H1 (cell line): ENCODE measurements around the gene REEP2. TPM values are rescaled to one million over a fixed set of nuclear protein-coding genes. Genes with fewer than 3 reads are reported as not detected.

Source experiments
- CTCF ChIA-PET: fragments of 300-600 bp; sonication (Branson Sonifier 250); formaldehyde crosslinking; loops from one replicate; lab custom pipeline; 2021; ENCODE audit not compliant: partially characterized antibody; lab: Charles Lee
- POLR2A ChIA-PET: fragments of 300-600 bp; sonication (Branson Sonifier 250); formaldehyde crosslinking; loops from one replicate; lab custom pipeline; 2021; ENCODE audit warnings: inconsistent platforms; ENCODE audit not compliant: partially characterized antibody; lab: Charles Lee
- DNase-seq, 2 experiments: peaks; one replicate each; pipeline versions ENCODE4 v3.0.0 to v3.0.0-alpha.2; 2010 to 2022; ENCODE audit warnings: low spot score in 2 of 2, low read depth in 1 of 2, mixed read lengths in 1 of 2
- FAIRE-seq: peaks from 2 replicates; lab custom pipeline; 2011; peaks lifted over from hg19 to GRCh38; lab: Jason Lieb, UNC
- H2AFZ ChIP-seq: 2 replicates; pipeline ENCODE4 v1.8.1; 2012; ENCODE audit warnings: low read length, inconsistent platforms
- H2AK5ac ChIP-seq: 2 replicates; pipeline ENCODE4 v1.6.1; 2013; ENCODE audit warnings: low read depth, low read length
- H2BK120ac ChIP-seq: replicated peaks from 2 replicates; pipeline ENCODE3; 2013; ENCODE audit warnings: low read depth, low read length, inconsistent platforms
- H2BK12ac ChIP-seq: 2 replicates; pipeline ENCODE4 v1.6.1; 2013; ENCODE audit warnings: low read depth, low read length
- H2BK15ac ChIP-seq: 2 replicates; pipeline ENCODE4 v1.6.1; 2013; ENCODE audit warnings: low read length
- H2BK20ac ChIP-seq: 2 replicates; pipeline ENCODE4 v1.6.1; 2013; ENCODE audit warnings: low read length
- H2BK5ac ChIP-seq: 2 replicates; pipeline ENCODE4 v1.6.1; 2013; ENCODE audit warnings: low read depth, low read length
- H3K14ac ChIP-seq: 2 replicates; pipeline ENCODE4 v1.6.1; 2013; ENCODE audit warnings: inconsistent platforms; ENCODE audit not compliant: insufficient read length
- H3K18ac ChIP-seq: 2 replicates; pipeline ENCODE4 v1.6.1; 2013; ENCODE audit warnings: low read length; ENCODE audit errors: extremely low read depth
- H3K23ac ChIP-seq: 2 replicates; pipeline ENCODE4 v1.6.1; 2013; ENCODE audit warnings: inconsistent platforms; ENCODE audit not compliant: insufficient read length
- H3K23me2 ChIP-seq: 2 replicates; pipeline ENCODE4 v1.6.1; 2013; ENCODE audit warnings: low read depth, low read length
- H3K27ac ChIP-seq: 2 replicates; pipeline ENCODE4 v1.6.1; 2011; ENCODE audit warnings: low read depth, low read length, inconsistent platforms
- H3K27me3 ChIP-seq, 4 experiments: replicated peaks in 1 of 4; 1 replicate in 1 of 4; 2 replicates in 3 of 4; pipeline versions ENCODE4 v1.6.1 to v1.8.1; 2011 to 2013; ENCODE audit warnings: low read length in 3 of 4, mild to moderate bottlenecking in 3 of 4, inconsistent platforms in 2 of 4, mixed read lengths in 2 of 4, moderate library complexity in 1 of 4; ENCODE audit not compliant: control insufficient read depth in 3 of 4, insufficient read depth in 3 of 4; ENCODE audit errors: extremely low read depth in 1 of 4
- H3K36me3 ChIP-seq, 4 experiments: 2 replicates each; pipeline versions ENCODE4 v1.6.1 to v1.8.1; 2011 to 2013; ENCODE audit warnings: mild to moderate bottlenecking in 4 of 4, low read length in 3 of 4, moderate library complexity in 2 of 4, control low read depth in 1 of 4, inconsistent platforms in 1 of 4; ENCODE audit not compliant: insufficient read depth in 4 of 4, control insufficient read depth in 2 of 4
- H3K4ac ChIP-seq: replicated peaks from 2 replicates; pipeline ENCODE3; 2013; ENCODE audit warnings: low read length, low read depth, mixed read lengths, inconsistent platforms; ENCODE audit not compliant: insufficient read length
- H3K4me1 ChIP-seq, 4 experiments: replicated peaks in 1 of 4; 1 replicate in 1 of 4; 2 replicates in 3 of 4; pipeline versions ENCODE4 v1.6.1 to v1.8.1; 2011 to 2013; ENCODE audit warnings: low read length in 3 of 4, inconsistent platforms in 2 of 4, mixed read lengths in 1 of 4; ENCODE audit not compliant: insufficient read depth in 4 of 4, control insufficient read depth in 3 of 4
- H3K4me2 ChIP-seq, 2 experiments: 2 replicates each; pipeline versions ENCODE4 v1.6.1 to v1.8.1; 2011 to 2013; ENCODE audit warnings: low read depth in 2 of 2, low read length in 2 of 2, control low read depth in 1 of 2, inconsistent platforms in 1 of 2, mild to moderate bottlenecking in 1 of 2; ENCODE audit not compliant: insufficient read depth in 1 of 2
- H3K4me3 ChIP-seq, 4 experiments: fragments of 200-600, 300-600 bp in 1 of 4; sonication (generic), shearing (Covaris generic), sonication (Bioruptor Twin) in 1 of 4; 2 replicates each; pipeline versions ENCODE4 v1.5.1 to v1.8.1; 2011 to 2016; ENCODE audit warnings: low read length in 4 of 4, low read depth in 3 of 4, control low read depth in 2 of 4, inconsistent platforms in 2 of 4, mild to moderate bottlenecking in 2 of 4, mixed read lengths in 1 of 4, moderate library complexity in 1 of 4; ENCODE audit not compliant: insufficient read depth in 2 of 4; ENCODE audit errors: extremely low read depth in 1 of 4
- H3K56ac ChIP-seq: replicated peaks from 2 replicates; pipeline ENCODE3; 2013; ENCODE audit warnings: low read depth, mild to moderate bottlenecking, mixed read lengths, low read length, inconsistent platforms; ENCODE audit not compliant: insufficient read length
- H3K79me1 ChIP-seq: 2 replicates; pipeline ENCODE4 v1.6.1; 2013; ENCODE audit warnings: low read depth, low read length, control low read depth
- H3K79me2 ChIP-seq, 2 experiments: 2 replicates each; pipeline versions ENCODE4 v1.6.1 to v1.8.1; 2012 to 2013; ENCODE audit warnings: low read length in 2 of 2, mild to moderate bottlenecking in 2 of 2, inconsistent platforms in 1 of 2; ENCODE audit not compliant: insufficient read depth in 2 of 2, control insufficient read depth in 1 of 2
- H3K9ac ChIP-seq, 4 experiments: replicated peaks in 1 of 4; 1 replicate in 1 of 4; 2 replicates in 3 of 4; pipeline versions ENCODE4 v1.6.1 to v1.8.1; 2011 to 2013; ENCODE audit warnings: low read depth in 3 of 4, low read length in 3 of 4, control low read depth in 2 of 4, mild to moderate bottlenecking in 2 of 4, moderate library complexity in 2 of 4, inconsistent platforms in 1 of 4; ENCODE audit errors: extremely low read depth in 1 of 4
- H3K9me3 ChIP-seq, 2 experiments: 2 replicates each; pipeline versions ENCODE4 v1.6.1 to v1.8.1; 2012 to 2013; ENCODE audit warnings: mild to moderate bottlenecking in 2 of 2, moderate library complexity in 2 of 2, control low read depth in 1 of 2, inconsistent platforms in 1 of 2, low read depth in 1 of 2, low read length in 1 of 2, mixed read lengths in 1 of 2; ENCODE audit not compliant: insufficient read depth in 2 of 2
- H4K20me1 ChIP-seq, 2 experiments: replicated peaks in 1 of 2; 2 replicates each; pipeline versions ENCODE3 to v1.8.1; 2011 to 2013; ENCODE audit warnings: inconsistent platforms in 2 of 2, low read length in 2 of 2, mild to moderate bottlenecking in 1 of 2; ENCODE audit not compliant: insufficient read depth in 2 of 2, control insufficient read depth in 1 of 2
- H4K5ac ChIP-seq: 2 replicates; pipeline ENCODE4 v1.6.1; 2013; ENCODE audit warnings: low read length, low read depth, mixed read lengths, inconsistent platforms; ENCODE audit not compliant: insufficient read length
- H4K8ac ChIP-seq: 2 replicates; pipeline ENCODE4 v1.8.0; 2013; ENCODE audit warnings: mild to moderate bottlenecking, moderate library complexity, low read length, inconsistent platforms; ENCODE audit not compliant: insufficient read depth; ENCODE audit errors: extremely low read depth
- H4K91ac ChIP-seq: replicated peaks from 2 replicates; pipeline ENCODE3; 2013; ENCODE audit warnings: low read length, mixed read lengths, inconsistent platforms; ENCODE audit not compliant: insufficient read length
- ATF2 ChIP-seq: IDR thresholded peaks from 2 replicates; pipeline ENCODE4 v1.6.1; 2012; ENCODE audit warnings: low read length, inconsistent platforms
- CBX8 ChIP-seq: fragments of 300-800, 300-1000 bp; sonication (generic); IDR thresholded peaks from 2 replicates; pipeline ENCODE4 v1.7.1; 2016; ENCODE audit warnings: low read depth, low read length, borderline replicate concordance
- EZH2 ChIP-seq: fragments of 200-600 bp; sonication (generic); IDR thresholded peaks from 2 replicates; pipeline ENCODE4 v1.7.1; 2012; ENCODE audit warnings: low read depth, mild to moderate bottlenecking, moderate library complexity, low read length, inconsistent platforms; ENCODE audit not compliant: severe bottlenecking
- MAFK ChIP-seq: IDR thresholded peaks from 2 replicates; pipeline ENCODE4 v1.6.1; 2012; ENCODE audit warnings: low read depth, mild to moderate bottlenecking, improper control_type of control experiment, low read length
- NANOG ChIP-seq: IDR thresholded peaks from 2 replicates; pipeline ENCODE4 v1.6.1; 2011; ENCODE audit warnings: low read length, low read depth, mild to moderate bottlenecking, inconsistent platforms; ENCODE audit not compliant: insufficient read depth, poor library complexity, severe bottlenecking
- RAD21 ChIP-seq, 2 experiments: IDR thresholded peaks in 1 of 2; conservative IDR thresholded peaks in 1 of 2; 2 replicates each; pipeline ENCODE4 v1.6.1; 2011; ENCODE audit warnings: low read depth in 2 of 2, low read length in 2 of 2, improper control_type of control experiment in 1 of 2, inconsistent platforms in 1 of 2, mild to moderate bottlenecking in 1 of 2, moderate library complexity in 1 of 2
- RNF2 ChIP-seq: fragments of 200-900, 300-1000 bp; sonication (generic); IDR thresholded peaks from 2 replicates; pipeline ENCODE4 v1.7.1; 2016; ENCODE audit warnings: borderline replicate concordance, low read depth, mild to moderate bottlenecking, antibody characterized with exemption, low read length; ENCODE audit not compliant: poor library complexity, severe bottlenecking; ENCODE audit errors: missing control alignments
- TAF7 ChIP-seq: optimal IDR thresholded peaks from 2 replicates; pipeline ENCODE3; 2011; ENCODE audit warnings: low read depth, mild to moderate bottlenecking, inconsistent platforms, low read length, moderate library complexity, borderline replicate concordance
- TBP ChIP-seq: IDR thresholded peaks from 2 replicates; pipeline ENCODE4 v1.6.1; 2011; ENCODE audit warnings: low read depth, low read length, improper control_type of control experiment
- WGBS, 2 experiments: shearing (Covaris generic) in 1 of 2; methylation state at CpG; one replicate each; pipeline versions ENCODE4 v1.1.6 to v1.1.7; 2013 to 2015; ENCODE audit warnings: low lambda C conversion rate in 2 of 2, mixed read lengths in 2 of 2, inconsistent platforms in 1 of 2, low coverage in 1 of 2, missing lambda C conversion rate in 1 of 2; ENCODE audit not compliant: insufficient replicate concordance in 2 of 2, insufficient coverage in 1 of 2, insufficient read length in 1 of 2; ENCODE audit errors: extremely low coverage in 1 of 2, missing lambda C conversion rate in 1 of 2; 5-methylcytosine and 5-hydroxymethylcytosine counted together
- polyA plus RNA-seq, 7 experiments: library from polyadenylated mRNA; depleted of rRNA in 3 of 7; stranded (reverse) in 5 of 7; unstranded in 2 of 7; fragments of >200 nt in 5 of 7; fragments of 200-250 nt in 2 of 7; gene quantifications; 1 replicate in 5 of 7; 2 replicates in 1 of 7; 4 replicates in 1 of 7; pipeline versions ENCODE4 v1.2.1 to v1.2.3, GENCODE V29; 2011 to 2013; ENCODE audit warnings: missing spikeins in 2 of 7, mixed read lengths in 2 of 7
- total RNA-seq: library from RNA; stranded (reverse); fragmentation: NEBNext Ultra II Directional; extraction: Animal tissue kit (Norgen Biotek cat#: 25700); gene quantifications from 2 replicates; pipeline ENCODE4 v1.2.1, GENCODE V29; 2021

REEP2 gene
- total and polyA plus RNA-seq, 2 of the 8 experiments (the other 6 are each of a cell fraction or from before 2014, with no cell fraction given): 26.5 to 40.2 TPM

- Histone ChIP-seq H3K27ac (no peak overlapping the region), H3K4ac (no peak overlapping the region), H2BK120ac (no peak overlapping the region), H3K4me2 (no peak overlapping the region), H3K23ac (no peak overlapping the region), H3K23me2 (no peaks in the 10 kb centered on the region), H4K8ac (no peak overlapping the region), H4K5ac (no peak overlapping the region), H3K36me3 (no peaks in the 10 kb centered on the region), H3K56ac (no peak overlapping the region), H3K18ac (no peak overlapping the region), H3K9ac (no peak overlapping the region), H3K4me1 (peaks cover 0 to 15% (median 7%) of the 10 kb centered on the region in 4 experiments; a peak in 4 of 7 replicates), H2BK20ac (no peak overlapping the region), H3K27me3 (peaks cover 0 to 1% (median 0%) of the 10 kb centered on the region in 4 experiments; a peak in 1 of 7 replicates), H4K91ac (no peak overlapping the region), H2BK15ac (no peak overlapping the region), H3K9me3 (no peaks in the 10 kb centered on the region), H3K14ac (no peak overlapping the region), H2BK12ac (no peak overlapping the region), H3K4me3 (no peak overlapping the region), H3K79me1 (no peaks in the 10 kb centered on the region), H3K79me2 (no peaks in the 10 kb centered on the region), H2AK5ac (no peak overlapping the region), H2AFZ (no peak overlapping the region), H2BK5ac (no peak overlapping the region), H4K20me1 (no peaks in the 10 kb centered on the region)
- POLR2A ChIA-PET: interaction anchor here (1.0 to 10.1 kb wide), 4 partner anchors 19 to 69 kb away, joined by 3 to 128 read pairs (median 3); partner anchors contain the start of gene EGR1
- FAIRE-seq: no peak
- WGBS, 2 experiments: 89% methylated on average over 16 of the region's 18 CpGs; no CpG with 5 or more reads in 1 of the 2 experiments
- CTCF ChIA-PET: interaction anchor here (15.8 to 24.9 kb wide), 2 partner anchors 16 to 54 kb away, joined by 215 to 532 read pairs; partner anchors contain the start of gene EGR1
- DNase-seq: no peak
- no peak for TF ChIP-seq TBP
- TF ChIP-seq CBX8: no peak
- TF ChIP-seq ATF2: no peak
- no peak for TF ChIP-seq RNF2
- no peak for TF ChIP-seq NANOG
- no peak for TF ChIP-seq TAF7
- no peak for TF ChIP-seq RAD21 (IDR thresholded peaks at IDR 0.05 in 1 of 2, conservative IDR thresholded peaks at IDR 0.05 in 1 of 2; ENCODE audit: low read depth in 2 of 2, low read length in 2 of 2)
- no peak for TF ChIP-seq MAFK
- no peak for TF ChIP-seq EZH2
These were observed 6.9 kb downstream of the REEP2 start for GRCh38 chr5:138445547-138446271.
